K562 (cell line): ENCODE results near the gene WDPCP. TPM values are rescaled to one million over a fixed set of nuclear protein-coding genes. Genes with fewer than 3 reads are reported as not detected.

Experiments used
- ARID2 ChIP-seq: fragments of 450-650 bp; IDR thresholded peaks from 2 replicates; pipeline ENCODE4 v1.6.1; 2017; ENCODE audit warnings: antibody characterized with exemption, mild to moderate bottlenecking
- DPF2 ChIP-seq: fragments of 450-650 bp; IDR thresholded peaks from 2 replicates; pipeline ENCODE4 v1.6.1; 2016
- MGA ChIP-seq: fragments of 450-650 bp; IDR thresholded peaks from 2 replicates; pipeline ENCODE4 v1.6.1; 2016; ENCODE audit warnings: mild to moderate bottlenecking, moderate library complexity
- OTX1 ChIP-seq: fragments of 450-650 bp; formaldehyde crosslinking; IDR thresholded peaks from 2 replicates; pipeline ENCODE4 v1.4.0; 2022; ENCODE audit warnings: mild to moderate bottlenecking
- POU5F1 ChIP-seq: fragments of 150-350 bp; IDR thresholded peaks from 2 replicates; pipeline ENCODE4 v1.6.1; 2014; ENCODE audit warnings: borderline replicate concordance, low read length, low read depth, mild to moderate bottlenecking; ENCODE audit not compliant: partially characterized antibody
- PRMT5 ChIP-seq: sonication (generic); formaldehyde crosslinking; IDR thresholded peaks from 2 replicates; pipeline ENCODE4 v1.5.0; 2020; ENCODE audit warnings: missing genetic modification reagents
- ZNF24 ChIP-seq: fragments of 450-650 bp; IDR thresholded peaks from 2 replicates; pipeline ENCODE4 v1.6.1; 2016
- ZNF311 ChIP-seq: fragments of 250-450 bp; sonication (Bioruptor Pico); IDR thresholded peaks from 2 replicates; pipeline ENCODE4 v1.4.0; 2020; ENCODE audit warnings: mild to moderate bottlenecking, moderate library complexity
- ZNF592 ChIP-seq: fragments of 450-650 bp; IDR thresholded peaks from 2 replicates; pipeline ENCODE4 v1.6.1; 2017; ENCODE audit warnings: antibody characterized with exemption, mild to moderate bottlenecking
- ZNF639 ChIP-seq, 2 experiments: fragments of 200-800 bp in 1 of 2; sonication (Bioruptor generic) in 1 of 2; sonication (generic) in 1 of 2; formaldehyde crosslinking in 1 of 2; IDR thresholded peaks in 1 of 2; conservative IDR thresholded peaks in 1 of 2; 2 replicates each; pipeline versions ENCODE4 v1.5.0 to v1.6.1; 2016 to 2020; ENCODE audit warnings: missing compliant biosample characterization in 1 of 2, missing genetic modification characterization in 1 of 2, missing genetic modification reagents in 1 of 2
- polyA plus RNA-seq, 8 experiments: library from polyadenylated mRNA; depleted of rRNA in 4 of 8; stranded (reverse) in 5 of 8; unstranded in 3 of 8; fragments of >200 nt; fragmentation: Nextera tagmentation in 2 of 8; fragmentation: Illumina TruSeq in 1 of 8; extraction: Ambion mirVana in 2 of 8; extraction: Trizol in 1 of 8; gene quantifications; 2 replicates each; pipeline versions ENCODE4 v1.2.1 to v1.2.3, GENCODE V29; 2011 to 2014; ENCODE audit warnings: inconsistent platforms in 1 of 8, missing spikeins in 1 of 8
- total RNA-seq, 7 experiments: library from RNA; depleted of rRNA in 6 of 7; stranded (reverse); fragments of >200 nt in 6 of 7; fragmentation: Illumina TruSeq in 2 of 7; extraction: Trizol in 2 of 7; gene quantifications; 2 replicates each; pipeline versions ENCODE4 v1.2.1 to v1.2.3, GENCODE V29; 2011 to 2021; ENCODE audit warnings: low replicate concordance in 1 of 7

WDPCP gene
- total and polyA plus RNA-seq, 9 of the 15 experiments (the other 6 are each of a cell fraction or from before 2014, with no cell fraction given), result 1.4 to 6.4 (median 5.5) TPM

GRCh38 chr2:63424329-63425078 is 163.8 kb downstream of the WDPCP start (continued):
- TF ChIP-seq MGA, result peak; percentile 81
- no peak for TF ChIP-seq POU5F1
- no peak for TF ChIP-seq ZNF592
- no peak for TF ChIP-seq ZNF639 (CRISPR knock-in tag; conservative IDR thresholded peaks at IDR 0.05 in 1 of 2, IDR thresholded peaks at IDR 0.05 in 1 of 2)
- no peak for TF ChIP-seq DPF2
- no peak for TF ChIP-seq ZNF311
- TF ChIP-seq ZNF24, result no peak
- no peak for TF ChIP-seq OTX1
- TF ChIP-seq PRMT5 (CRISPR knock-in tag), result no peak
- TF ChIP-seq ARID2, result no peak
